Transverse colon (tissue), 4 donors: Measurements from ENCODE around the gene CNTFR. TPM values are rescaled to one million over a fixed set of nuclear protein-coding genes. Genes with fewer than 3 reads are reported as not detected.
A peak's percentile ranks its signal among the peaks of the same experiment; 100 is the strongest.

Experiments
- DNase-seq: peaks from one replicate; pipeline ENCODE4 v3.0.0-alpha.2; 2019
- H3K27ac ChIP-seq, 4 donors: fragments of 200-600 bp; sonication (generic); 2 replicates each; pipeline ENCODE4 v1.5.1; 2016 to 2018; ENCODE audit warnings: inconsistent platforms in 4 of 4
- H3K27me3 ChIP-seq: fragments of 200-600 bp; sonication (generic); 2 replicates; pipeline ENCODE4 v1.5.1; 2017; ENCODE audit warnings: inconsistent platforms
- H3K36me3 ChIP-seq, 4 donors: fragments of 200-600 bp; sonication (generic); 2 replicates each; pipeline ENCODE4 v1.5.1; 2017 to 2019; ENCODE audit warnings: inconsistent platforms in 4 of 4
- H3K4me1 ChIP-seq, 4 donors: fragments of 200-600 bp; sonication (generic); 2 replicates each; pipeline ENCODE4 v1.5.1; 2017 to 2020; ENCODE audit warnings: inconsistent platforms in 4 of 4
- H3K4me3 ChIP-seq, 4 donors: fragments of 200-600 bp; sonication (generic); 1 replicate in 1 of 4; 2 replicates in 3 of 4; pipeline versions ENCODE4 v1.5.1 to v1.6.1; 2017 to 2019; ENCODE audit warnings: inconsistent platforms in 4 of 4
- H3K9me3 ChIP-seq, 2 donors: fragments of 200-600 bp; sonication (generic); 2 replicates each; pipeline ENCODE4 v1.5.1; 2017 to 2019; ENCODE audit warnings: inconsistent platforms in 2 of 2
- CTCF ChIP-seq, 5 experiments: fragments of 200-600 bp in 3 of 5; fragments of 450-650 bp in 2 of 5; sonication (generic) in 3 of 5; IDR thresholded peaks; 1 replicate in 2 of 5; 2 replicates in 3 of 5; pipeline ENCODE4 v1.5.1; 2016 to 2017; ENCODE audit warnings: antibody characterized with exemption in 5 of 5, inconsistent platforms in 3 of 5, mild to moderate bottlenecking in 2 of 5, moderate library complexity in 1 of 5
- EP300 ChIP-seq: sonication (generic); formaldehyde crosslinking; IDR thresholded peaks from one replicate; pipeline ENCODE4 v1.6.1; 2017; ENCODE audit warnings: antibody characterized with exemption, low read depth
- POLR2A ChIP-seq: fragments of 450-650 bp; IDR thresholded peaks from one replicate; pipeline ENCODE4 v1.6.1; 2016; ENCODE audit warnings: antibody characterized with exemption, mild to moderate bottlenecking, moderate library complexity
- POLR2AphosphoS5 ChIP-seq, 3 donors: sonication (generic); formaldehyde crosslinking; IDR thresholded peaks; one replicate each; pipeline ENCODE4 v1.6.1; 2016; ENCODE audit warnings: antibody characterized with exemption in 3 of 3
- WGBS, 2 donors: methylation state at CpG; one replicate each; pipeline ENCODE4 v1.1.5; 2018; ENCODE audit warnings: low coverage in 1 of 2; 5-methylcytosine and 5-hydroxymethylcytosine counted together
- in situ Hi-C, 4 donors: fragments of 200-750 bp; cut with MboI; loops; one replicate each; pipeline versions ENCODE4 v1.15.0 to v1.15.1; 2017; ENCODE audit warnings: low sequenced_read_pairs in 3 of 4, low pct_ligation_motif_present in 1 of 4, low pct_unique_long_range_greater_than_20kb in 1 of 4
- intact Hi-C: fragments of 100-400 bp; cut with DNase I; formaldehyde crosslinking; loops from one replicate; pipeline ENCODE4 v1.15.1; 2023; ENCODE audit warnings: low total_unique reads
- total RNA-seq, 4 donors: library from RNA; depleted of rRNA; stranded (reverse); fragments of >200 nt; gene quantifications; one replicate each; pipeline ENCODE4 v1.1.0, GENCODE V29; 2016

The CNTFR gene
- total RNA-seq, 4 donors from 2014 or later: 5.2 to 59.1 (median 6.8) TPM

GRCh38 chr9:34513567-34514214 lies 75.8 kb downstream of the CNTFR start:
- no peak for DNase-seq
- WGBS, 2 donors: 77 to 100% methylated on average over 1 to 2 of the region's 2 CpGs
- in situ Hi-C loops: no loop called here
- no peak overlapping the region for H3K4me3 ChIP-seq
- H3K27me3 ChIP-seq: no peaks in the 10 kb centered on the region
- no peaks in the 10 kb centered on the region for H3K9me3 ChIP-seq
- H3K36me3 ChIP-seq: no peaks in the 10 kb centered on the region
- H3K4me1 ChIP-seq: peaks cover 0 to 11% (median 2%) of the 10 kb centered on the region in 4 donors
- intact Hi-C loops: no loop called here
- TF ChIP-seq CTCF (IDR thresholded peaks at IDR 0.05) (no peak), POLR2A (no peak), EP300 (no peak), POLR2AphosphoS5 (IDR thresholded peaks at IDR 0.05) (no peak)
- peak overlapping the region in 1 of 4 donors; percentile 28 for H3K27ac ChIP-seq

GRCh38 chr9:34512131-34513078 lies 77.1 kb downstream of the CNTFR start:
- no peak for DNase-seq
- H3K36me3 ChIP-seq: no peaks in the 10 kb centered on the region
- intact Hi-C loops (no loop called here), in situ Hi-C loops (no loop called here)
- peaks cover 0 to 11% (median 2%) of the 10 kb centered on the region in 4 donors for H3K4me1 ChIP-seq
- no peak overlapping the region for H3K4me3 ChIP-seq
- H3K9me3 ChIP-seq: no peaks in the 10 kb centered on the region
- no peaks in the 10 kb centered on the region for H3K27me3 ChIP-seq
- whole genome bisulfite sequencing, 2 donors: 69% methylated on average over 9 of the region's 9 CpGs; no CpG with 5 or more reads in 1 of the 2 donors
- H3K27ac ChIP-seq: peak overlapping the region in 1 of 4 donors; percentile 28
- TF ChIP-seq EP300: no peak
- TF ChIP-seq POLR2AphosphoS5 (IDR thresholded peaks at IDR 0.05): peak in 1 of 3 donors; percentile 24

GRCh38 chr9:34510497-34511468 lies 78.7 kb downstream of the CNTFR start:
- no peak for DNase-seq

More at GRCh38 chr9:34510497-34511468, 78.7 kb downstream of the CNTFR start:
- Histone ChIP-seq H3K36me3 (no peaks in the 10 kb centered on the region), H3K27me3 (no peaks in the 10 kb centered on the region), H3K27ac (peak overlapping the region in 2 of 4 donors; percentile 15 to 32), H3K4me1 (peaks cover 0 to 11% (median 2%) of the 10 kb centered on the region in 4 donors), H3K4me3 (no peak overlapping the region), H3K9me3 (no peaks in the 10 kb centered on the region)
- 66% methylated on average over 13 of the region's 13 CpGs; no CpG with 5 or more reads in 1 of the 2 donors for WGBS, 2 donors
- TF ChIP-seq EP300 (no peak), POLR2A (no peak), POLR2AphosphoS5 (IDR thresholded peaks at IDR 0.05) (no peak), CTCF (IDR thresholded peaks at IDR 0.05) (no peak)
- in situ Hi-C loops: no loop called here
- intact Hi-C loops: no loop called here
